HG03571 (cell line): ENCODE data around the gene ELAVL4.

Experiments
- ATAC-seq: cut with Tn5 transposase; IDR thresholded peaks from one replicate; pipeline ENCODE4 v1.9.1; 2021; ENCODE audit not compliant: unreplicated experiment

ELAVL4 gene

DNA sequence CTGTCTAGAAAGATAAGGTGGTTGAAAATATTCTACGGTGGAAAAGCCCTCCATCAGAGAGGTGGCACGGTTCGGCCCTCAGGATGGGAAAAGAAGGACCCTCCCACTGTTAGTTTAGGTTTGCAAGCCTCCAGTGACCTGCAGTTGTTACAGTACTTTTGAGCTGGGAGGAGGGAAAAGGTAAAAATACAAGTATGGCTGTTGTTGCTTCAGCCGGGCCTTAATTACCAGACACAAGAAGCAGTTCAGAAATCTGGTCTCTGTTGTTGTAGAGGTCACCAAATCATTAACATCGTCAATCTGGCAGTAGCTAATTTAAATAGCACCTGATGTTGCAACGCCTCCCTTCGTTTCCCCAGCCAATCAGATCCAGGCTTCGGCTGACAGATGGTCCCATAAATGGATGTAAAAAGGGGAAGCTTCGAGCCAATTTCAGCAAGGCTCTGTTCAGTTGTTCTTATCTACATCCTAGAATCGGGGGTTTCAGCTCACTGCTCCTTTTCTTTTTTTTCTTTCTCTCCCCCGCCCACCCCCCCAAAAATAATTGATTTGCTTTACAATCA, at the start of gene ELAVL4:
Gene ELAVL4 (plus strand): TSS at position 424 of the 563 bp plus-strand sequence. CDS start 270 bp downstream, outside the sequence.
- ATAC-seq: no peak

DNA sequence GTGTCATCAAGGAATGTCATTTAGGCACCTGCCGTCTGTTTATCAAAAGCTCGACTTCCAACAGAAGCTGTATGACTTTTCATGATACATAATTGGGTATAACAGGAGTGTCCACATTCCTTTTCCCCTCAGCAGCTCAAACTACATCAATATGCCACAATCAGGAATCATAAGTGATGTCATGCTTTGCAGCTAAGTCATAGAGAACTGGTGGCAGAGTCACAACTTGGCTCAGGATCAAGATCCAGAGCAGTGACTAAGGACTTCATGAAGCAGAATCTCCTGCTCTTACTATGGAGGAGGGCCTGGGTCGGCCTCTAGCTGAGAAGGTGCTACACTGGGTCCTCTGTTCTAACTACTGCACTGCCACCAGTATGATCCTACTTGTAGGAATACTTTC, 48.4 kb upstream of the ELAVL4 start:
- ATAC-seq: no peak

DNA sequence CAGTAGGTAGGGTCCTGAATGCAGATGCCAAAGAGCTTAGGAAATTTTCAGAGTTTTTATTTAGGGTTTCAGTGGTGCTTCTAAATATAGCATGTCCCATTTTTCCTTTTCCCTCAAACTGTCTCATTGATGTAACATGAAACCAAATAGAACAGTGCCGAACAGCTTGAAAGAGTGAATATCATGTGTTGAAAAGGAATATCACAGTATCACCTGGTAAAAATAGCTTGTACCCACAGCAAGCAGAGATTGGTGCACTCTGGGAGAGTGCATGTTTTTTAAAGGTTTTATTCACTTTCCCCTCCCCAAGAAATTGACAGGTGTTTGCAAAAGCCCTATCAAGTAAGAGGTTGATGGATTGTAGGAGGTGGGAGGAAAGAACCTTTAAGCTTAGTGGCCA, 41.9 kb upstream of the ELAVL4 start:
- ATAC-seq: no peak

DNA sequence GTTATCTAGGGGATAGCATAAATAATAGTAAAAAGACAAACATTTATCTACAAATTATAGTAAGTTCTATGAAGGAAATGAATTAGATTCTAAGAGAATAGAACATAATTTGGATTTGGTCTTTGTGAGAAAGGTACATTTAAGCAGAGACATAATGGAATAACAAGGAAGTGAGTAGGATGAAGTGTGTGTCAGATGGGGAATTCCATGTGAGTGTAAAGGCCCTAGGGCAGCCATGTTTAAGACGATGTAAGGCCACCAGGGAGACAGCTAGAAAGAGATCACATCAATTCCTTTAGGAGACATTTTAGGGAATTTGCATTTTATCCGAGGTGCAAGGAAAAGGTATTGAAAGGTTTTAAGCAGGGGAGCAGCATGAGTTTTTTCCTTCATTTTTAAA, 33.8 kb upstream of the ELAVL4 start:
- ATAC-seq: no peak

DNA sequence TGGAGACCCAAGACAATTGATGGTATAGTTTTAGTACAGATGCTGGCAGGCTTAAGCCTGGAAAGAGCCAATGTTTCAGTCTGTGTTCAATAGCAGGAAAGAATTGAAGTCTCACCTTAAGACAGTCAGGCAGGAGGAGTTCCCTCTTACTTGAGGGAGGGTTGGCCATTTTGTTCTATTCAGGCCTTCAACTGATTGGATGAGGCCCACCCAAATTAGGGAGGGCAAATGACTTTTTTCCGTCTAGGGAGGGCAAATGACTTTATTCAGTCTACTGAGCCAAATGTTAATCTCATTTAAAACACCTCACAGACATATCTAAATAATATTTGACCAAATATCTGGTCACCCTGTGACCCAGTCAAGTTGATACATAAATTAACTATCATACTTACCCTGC, 31.4 kb upstream of the ELAVL4 start:
- no peak for ATAC-seq

DNA sequence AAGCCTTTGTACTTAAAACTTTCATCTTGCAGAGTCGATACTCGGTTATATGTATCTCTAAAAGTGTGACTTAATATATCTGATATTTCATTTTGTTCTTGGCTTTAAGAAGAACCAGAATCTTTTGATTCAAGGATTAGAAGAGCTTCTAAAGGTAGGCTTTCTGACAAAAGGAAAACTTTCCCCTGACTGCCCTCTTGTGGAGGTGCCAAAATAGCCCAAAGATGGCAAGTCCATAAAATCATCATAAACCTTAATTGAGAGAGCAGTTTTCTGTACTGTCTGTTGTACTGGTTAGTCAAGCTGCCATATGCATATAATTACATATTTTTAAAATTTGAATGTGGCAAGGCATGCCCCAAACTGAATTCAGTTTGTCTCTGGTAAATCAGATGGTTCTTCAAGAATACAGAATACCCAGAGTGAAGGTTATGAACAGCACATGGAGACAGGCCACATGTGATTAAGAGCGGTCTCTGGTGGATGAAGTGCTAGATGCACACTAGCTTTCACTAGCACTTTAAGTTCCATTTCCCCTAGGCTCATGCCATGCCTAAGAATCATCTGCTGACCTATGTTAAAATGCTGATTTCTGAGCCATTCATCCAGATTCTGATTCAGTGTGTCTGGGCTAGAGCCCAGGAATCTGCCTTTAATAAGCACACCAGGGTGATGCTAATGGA, 27.7 kb upstream of the ELAVL4 start:
- no peak for ATAC-seq

DNA sequence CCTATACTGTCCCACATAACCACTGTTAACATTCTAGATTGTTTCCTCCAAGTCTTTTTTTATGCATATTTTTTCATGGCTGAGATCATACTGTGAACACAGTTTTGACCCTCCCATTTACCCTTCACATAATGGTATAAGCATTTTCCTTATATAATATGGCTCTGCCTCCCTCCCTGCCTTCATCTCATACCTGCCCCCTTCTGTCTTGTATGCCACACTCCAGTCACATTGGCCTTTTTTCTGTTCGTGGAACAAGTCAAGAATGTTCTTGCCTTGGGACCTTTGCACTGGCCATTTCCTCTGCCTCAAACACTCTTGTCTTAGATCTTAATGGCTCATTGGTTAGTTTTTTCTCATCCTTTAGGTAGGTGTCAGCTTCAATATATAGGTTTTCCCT, 24.3 kb upstream of the ELAVL4 start:
- no peak for ATAC-seq

DNA sequence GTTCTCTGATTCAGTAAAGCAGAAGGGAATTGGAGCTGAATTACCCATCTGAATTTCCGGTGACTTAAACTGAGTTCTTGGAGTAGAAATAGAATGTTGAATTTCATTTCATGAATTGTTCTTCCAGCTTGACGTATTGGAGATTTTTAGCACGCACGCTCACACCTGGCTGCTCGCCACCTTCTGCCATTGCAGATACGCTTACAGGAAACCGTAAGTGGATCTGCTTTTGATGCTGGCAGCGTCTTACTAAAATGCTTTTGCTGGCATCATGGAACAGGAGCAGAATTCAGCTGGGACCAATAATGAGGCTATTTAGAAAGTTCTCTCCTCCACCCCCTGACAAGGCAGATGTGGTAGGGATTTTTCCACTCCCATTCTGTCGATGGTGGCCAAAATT, 17.7 kb upstream of the ELAVL4 start:
- ATAC-seq: no peak

DNA sequence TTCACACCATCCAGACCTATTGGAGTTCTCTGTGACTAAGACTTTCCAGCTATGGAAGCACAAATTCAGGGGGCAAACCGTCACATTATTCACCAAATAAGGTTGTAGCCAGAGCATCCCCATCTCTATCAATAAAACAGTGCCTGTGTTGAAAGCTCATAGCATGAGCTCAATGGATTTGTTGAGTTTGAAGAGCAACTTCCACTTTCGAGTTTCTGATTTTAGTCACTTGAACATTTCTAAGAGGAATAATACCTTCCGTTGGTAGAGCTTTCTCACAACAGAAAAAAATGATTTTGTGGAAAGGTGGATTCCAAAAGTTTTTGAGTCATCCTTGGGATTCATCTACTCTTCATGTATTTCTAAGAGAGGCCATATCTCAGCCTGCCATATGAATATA, 13.0 kb upstream of the ELAVL4 start:
- no peak for ATAC-seq

DNA sequence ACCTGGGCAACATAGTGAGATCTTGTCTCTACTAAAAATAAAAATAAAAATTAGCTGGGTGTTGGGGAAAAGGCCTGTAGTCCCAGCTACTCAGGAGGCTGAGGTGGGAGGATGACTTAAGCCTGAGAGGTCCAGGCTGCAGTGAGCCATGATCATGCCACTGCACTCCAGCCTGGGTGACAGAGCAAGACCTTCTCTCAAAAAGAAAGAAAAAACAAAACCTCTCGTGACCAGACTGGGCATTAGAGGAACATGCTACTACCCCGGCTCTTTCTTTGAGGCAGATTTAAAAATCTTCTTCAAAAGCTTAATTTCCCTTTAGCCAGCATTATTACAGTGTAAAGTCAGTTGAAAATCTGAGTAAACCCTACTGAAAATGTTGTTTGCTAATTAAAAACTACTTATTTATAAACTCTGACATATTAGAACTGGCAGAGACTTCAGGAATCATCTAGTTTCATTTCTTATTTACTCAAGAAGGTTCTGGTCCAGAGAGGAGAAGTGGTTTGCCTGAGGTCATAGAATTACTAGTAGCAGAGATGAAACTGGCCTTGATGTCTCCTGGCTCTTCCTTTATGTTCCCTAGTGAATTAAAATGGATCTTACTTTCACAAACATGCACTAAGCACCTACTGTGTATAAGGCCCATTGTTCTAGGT, 11.6 kb upstream of the ELAVL4 start:
- no peak for ATAC-seq

DNA sequence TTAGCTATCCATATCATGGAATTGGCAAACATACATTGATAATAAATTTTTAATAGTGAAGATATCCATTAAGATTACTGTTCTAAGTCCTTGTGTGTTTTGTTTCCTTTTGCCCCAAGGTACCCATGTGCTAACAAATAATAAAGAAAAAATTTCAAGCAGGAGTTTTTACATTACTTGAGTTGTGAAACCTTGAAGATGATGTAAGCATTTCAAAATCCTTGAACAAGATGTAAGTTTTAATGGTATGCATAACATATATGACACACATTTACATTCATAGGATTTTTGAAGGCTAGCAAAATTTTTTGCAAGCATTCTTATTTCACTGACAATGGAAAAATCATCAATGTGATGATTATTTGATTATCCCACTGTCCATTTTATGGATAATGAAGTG, 10.9 kb upstream of the ELAVL4 start:
- no peak for ATAC-seq

DNA sequence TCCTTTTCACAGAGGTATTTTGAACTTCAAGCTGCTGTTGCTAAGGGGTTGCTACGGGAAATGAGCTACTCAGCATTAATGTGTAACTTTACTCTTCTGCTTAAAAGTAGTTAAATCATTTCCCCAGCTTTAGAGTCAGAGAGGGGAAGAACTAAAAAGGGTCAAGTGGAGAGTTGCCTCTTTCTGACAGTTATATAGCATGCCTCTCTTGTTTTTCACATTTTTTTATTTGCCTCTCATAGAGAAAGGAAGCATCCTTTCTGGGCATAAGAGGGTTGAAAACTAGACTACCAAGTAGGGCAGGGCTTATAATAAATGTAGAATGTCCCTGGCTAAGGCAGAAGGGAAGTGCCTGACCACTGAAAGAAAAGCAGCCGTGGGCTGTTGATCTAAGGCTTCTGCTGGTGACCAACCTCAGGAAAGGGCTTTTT, 10.1 kb upstream of the ELAVL4 start:
- peak; percentile 73 for ATAC-seq

DNA sequence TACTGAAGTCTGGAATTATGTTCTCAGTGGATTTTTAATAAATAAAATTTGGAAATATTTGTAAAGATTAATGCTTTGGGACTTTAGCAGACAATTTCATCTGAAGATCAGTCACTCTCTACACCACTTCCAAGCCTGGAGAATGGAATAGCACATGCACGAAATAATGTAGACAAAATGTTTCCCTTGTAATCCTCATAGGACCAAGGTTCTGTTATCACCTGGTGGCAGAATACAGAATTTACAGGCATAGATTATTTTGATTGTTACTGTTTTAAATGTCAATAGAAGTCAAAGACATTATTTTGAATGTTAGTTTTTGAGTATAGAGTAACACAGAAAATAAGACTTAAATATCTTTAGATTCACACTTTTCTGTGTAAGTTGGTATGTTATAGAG, 9.1 kb upstream of the ELAVL4 start:
- no peak for ATAC-seq

DNA sequence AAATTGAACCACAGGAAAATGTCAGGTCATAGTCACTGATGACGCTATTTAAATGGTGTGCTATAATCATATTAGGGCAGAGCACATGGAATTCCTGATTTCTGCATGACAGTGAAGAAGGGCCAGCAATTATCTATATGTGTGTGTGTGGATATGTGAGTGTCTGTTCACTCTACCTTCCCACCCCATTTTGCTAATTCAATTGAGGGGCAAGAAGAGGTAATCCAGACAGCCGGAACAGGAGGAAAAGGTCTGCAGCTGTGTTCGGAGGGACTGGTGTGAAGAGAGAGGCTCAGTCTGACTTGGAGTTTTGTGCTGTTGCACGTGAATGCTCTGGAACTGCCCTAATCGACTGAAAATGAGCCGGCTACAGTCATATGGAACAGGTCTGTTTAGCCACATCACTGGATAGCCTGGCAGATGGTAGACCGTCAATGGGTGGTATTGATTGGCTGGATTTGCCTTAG, 5.1 kb upstream of the ELAVL4 start:
- no peak for ATAC-seq

DNA sequence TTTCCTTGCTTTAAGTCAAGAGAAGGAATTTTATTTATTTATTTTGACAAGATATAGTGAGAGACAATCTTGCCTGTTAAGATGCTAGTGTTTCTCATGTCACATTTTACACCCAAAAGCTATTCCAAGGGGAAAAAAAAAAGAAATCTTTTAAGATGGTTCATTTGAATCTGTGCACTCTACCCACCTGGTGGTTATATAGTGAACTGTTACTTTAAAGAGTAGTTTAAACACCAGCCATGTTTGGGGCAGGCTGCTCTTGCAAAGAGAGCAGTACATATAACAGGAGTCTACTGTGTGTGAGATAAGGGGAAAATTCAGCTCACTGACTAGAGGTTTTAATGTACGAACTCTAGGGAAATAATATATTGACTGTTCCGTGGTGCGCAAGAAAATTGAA, 3.3 kb upstream of the ELAVL4 start:
- ATAC-seq: no peak

DNA sequence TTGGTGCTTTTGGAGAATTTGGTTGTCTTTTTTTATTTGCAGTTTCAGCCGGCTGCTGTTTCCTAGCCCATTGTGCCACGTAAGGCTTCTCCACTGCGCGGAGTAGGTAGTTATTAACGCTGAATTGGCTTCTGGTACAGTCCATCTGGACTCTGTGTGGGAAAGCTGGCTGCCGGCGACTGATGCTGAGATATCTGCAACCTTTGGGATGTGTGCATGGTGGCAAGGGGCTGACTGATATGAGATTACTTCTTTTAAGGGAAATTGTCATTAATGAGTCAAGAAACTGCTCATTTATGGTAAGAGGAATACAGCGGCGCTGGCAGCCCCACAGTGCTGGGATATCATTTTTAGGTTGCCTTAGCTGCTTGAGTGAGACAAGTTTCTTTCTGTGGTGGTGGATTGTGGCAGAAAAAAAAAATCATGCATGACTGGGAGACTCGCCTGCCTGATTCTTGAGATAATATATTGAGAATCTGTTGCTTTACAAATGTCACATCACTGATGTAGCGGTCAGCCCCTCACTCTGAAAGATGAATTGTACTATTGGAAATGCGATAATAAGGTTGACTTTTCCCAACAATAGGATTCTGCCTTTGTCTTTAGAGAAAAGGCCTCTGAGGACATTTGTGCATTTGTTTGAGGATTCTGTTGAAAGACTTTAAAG, 2.5 kb upstream of the ELAVL4 start:
- ATAC-seq: no peak

DNA sequence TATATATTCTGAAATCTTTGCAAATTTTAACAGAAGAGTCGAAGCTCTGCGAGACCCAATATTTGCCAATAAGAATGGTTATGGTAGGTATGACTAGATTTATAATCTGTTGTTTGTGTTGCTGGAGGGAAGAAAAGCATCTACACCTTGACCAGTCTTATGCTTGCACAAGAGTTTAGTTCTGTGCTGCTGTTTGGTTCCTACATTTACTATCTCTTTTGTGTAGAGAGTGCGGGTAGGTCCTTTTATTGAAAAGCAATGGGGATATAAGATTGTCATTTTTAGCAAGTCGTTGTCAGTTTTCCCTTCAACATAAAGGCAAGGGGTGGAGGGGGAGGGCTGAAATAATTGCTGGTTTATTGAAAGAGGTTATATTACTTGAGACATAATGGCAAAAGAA, 396 bp downstream of the ELAVL4 start:
- no peak for ATAC-seq

DNA sequence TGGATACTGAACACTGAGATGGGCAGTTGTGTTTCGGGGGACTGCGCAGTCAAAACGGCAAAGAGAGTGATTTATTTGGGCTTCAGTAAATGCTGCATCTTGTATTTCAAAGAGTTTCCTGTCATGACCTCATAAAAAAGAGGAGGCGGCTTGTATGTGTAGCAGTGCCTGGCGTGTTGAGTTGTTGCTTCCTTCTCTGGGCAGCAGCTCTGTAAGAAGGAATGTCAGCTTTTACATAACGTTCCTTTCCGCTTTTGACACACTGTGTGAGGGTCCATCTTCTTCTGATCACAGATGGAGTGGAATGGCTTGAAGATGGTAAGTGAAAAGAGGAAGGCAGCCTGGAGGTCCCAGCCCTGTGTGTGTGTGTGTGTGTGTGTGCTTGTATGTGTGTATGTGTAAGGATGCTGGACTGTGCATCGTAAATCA, 941 bp downstream of the ELAVL4 start:
- no peak for ATAC-seq

DNA sequence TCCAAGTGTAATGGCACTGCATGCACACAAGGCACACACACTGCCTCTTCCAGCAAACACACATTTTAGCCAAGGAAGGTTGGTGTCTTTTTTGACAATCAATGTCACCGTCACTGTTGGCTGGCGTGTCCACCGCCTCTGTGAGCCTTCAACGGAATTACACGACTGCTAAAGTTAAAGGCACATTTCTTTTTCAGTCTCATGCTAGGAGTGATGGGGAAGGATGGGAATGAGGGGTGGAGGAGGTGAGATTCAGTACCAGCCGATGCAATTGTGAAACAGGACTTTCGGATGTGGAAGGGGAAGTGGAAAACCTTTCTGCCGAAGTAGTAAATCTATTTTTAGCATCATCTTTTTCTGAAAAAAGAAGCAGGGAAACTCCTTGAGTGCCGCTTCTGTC, 1.4 kb downstream of the ELAVL4 start:
- no peak for ATAC-seq

DNA sequence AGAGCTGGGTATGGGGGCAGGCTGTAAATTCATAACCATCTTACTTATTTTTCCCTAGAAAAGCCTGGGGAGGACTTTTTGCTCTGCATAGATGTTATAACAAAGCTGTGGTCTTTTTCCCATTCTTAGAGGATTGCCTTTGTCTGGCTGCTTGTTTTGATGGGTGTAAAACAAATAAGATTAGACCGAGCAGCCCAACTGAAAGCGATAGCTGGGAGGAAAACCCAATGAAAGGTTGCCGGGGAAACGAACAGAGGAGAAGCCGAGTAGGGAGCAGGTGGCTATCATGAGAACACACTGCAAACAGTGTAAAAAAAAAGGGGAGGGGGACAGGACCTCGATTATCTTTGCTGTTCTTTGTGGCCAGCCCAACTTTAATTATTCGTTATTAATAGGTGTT, 1.9 kb downstream of the ELAVL4 start:
- no peak for ATAC-seq

DNA sequence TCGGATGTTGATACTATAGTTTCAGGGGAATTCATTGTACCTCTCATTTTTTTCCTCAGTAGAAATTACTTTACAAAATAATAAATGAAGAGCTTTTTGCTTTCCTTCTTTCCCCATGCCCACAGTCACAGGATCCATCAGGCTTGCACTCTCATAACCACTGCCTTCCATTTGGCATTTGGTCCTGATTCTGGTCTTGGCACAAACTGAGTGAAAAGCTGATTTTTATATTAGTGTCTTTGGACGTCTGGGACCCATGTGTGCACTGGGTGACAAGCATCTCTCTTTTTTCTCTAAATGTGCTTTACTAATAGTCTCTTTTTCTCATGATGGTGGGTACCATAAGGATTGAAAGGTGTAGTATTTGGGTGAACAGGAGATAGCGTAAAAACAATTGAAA, 2.8 kb downstream of the ELAVL4 start:
- no peak for ATAC-seq

DNA sequence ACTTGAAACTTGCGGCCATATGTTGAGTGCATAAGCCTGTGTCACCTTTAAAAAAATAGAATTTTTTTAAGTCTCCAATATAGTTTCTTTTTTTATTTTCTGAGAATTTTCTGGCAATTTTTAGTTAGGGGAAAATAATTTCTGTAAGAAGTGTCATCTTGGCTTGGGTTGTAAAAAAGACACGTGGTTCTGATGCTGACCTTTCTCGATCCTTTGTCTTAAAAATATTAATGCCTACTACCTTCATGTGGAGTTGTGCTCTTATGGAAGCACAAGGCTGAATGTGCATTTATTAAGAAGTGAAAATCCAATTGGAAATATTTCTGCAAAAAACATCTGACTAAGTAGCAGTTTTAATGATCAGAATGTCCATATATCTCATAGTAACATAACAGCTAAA, 3.5 kb downstream of the ELAVL4 start:
- no peak for ATAC-seq
